ENCODE data around the gene UQCRQ.

- no peak for TF ChIP-seq CTCF (IDR thresholded peaks at IDR 0.05; ENCODE audit: low read length)
- TF ChIP-seq EZH2 (IDR thresholded peaks at IDR 0.05; ENCODE audit: borderline replicate concordance, low read length): no peak
Measured at GRCh38 chr5:132896685-132897084, 30.2 kb downstream of the UQCRQ start.

All from OCI-LY1 (cell line).